Measurements from ENCODE around the gene KIAA0825.

- TF ChIP-seq CTCF (IDR thresholded peaks at IDR 0.05): no peak
- no peak for TF ChIP-seq POLR2A (IDR thresholded peaks at IDR 0.05)
These were observed 383.4 kb downstream of the KIAA0825 start for GRCh38 chr5:94234987-94235386.

Measured in testis (tissue), 2 donors.